ENCODE results near the gene PSPH.
"Not testable (repeated sequence)": the region's sequence is repeated elsewhere in the genome, so short reads cannot be mapped to it uniquely, and the experiment has no call there.

- TF ChIP-seq CTCF (IDR thresholded peaks at IDR 0.05; ENCODE audit: insufficient read depth, low read length); POLR2AphosphoS5 (IDR thresholded peaks at IDR 0.05; ENCODE audit: low read depth): not testable (repeated sequence)
Observed at GRCh38 chr7:56092388-56092787, 41.1 kb upstream of the PSPH start.
